ENCODE data around the gene ATP8A2.

The ATP8A2 gene

GRCh38 chr13:26074706-26075105, 702.9 kb downstream of the ATP8A2 start:
- no peaks in the 10 kb centered on the region for H3K9me3 Mint-ChIP-seq
- no peaks in the 10 kb centered on the region for H3K4me1 Mint-ChIP-seq
- H3K4me3 Mint-ChIP-seq = no peak overlapping the region
- ATAC-seq (replicated peaks; ENCODE audit: extremely low read depth, poor library complexity, severe bottlenecking) = no peak
- peaks cover 64% of the 10 kb centered on the region for H3K27me3 Mint-ChIP-seq
- H3K36me3 Mint-ChIP-seq (ENCODE audit: insufficient read depth) = no peaks in the 10 kb centered on the region
- H3K27ac Mint-ChIP-seq (ENCODE audit: low read depth) = no peak overlapping the region
- DNase-seq (ENCODE audit: low spot score in 2 of 2) = no peak

All from central memory CD8-positive, alpha-beta T cell (primary cell).